HG03066 (cell line): ENCODE results near the gene CDH3.

Source experiments
- ATAC-seq: cut with Tn5 transposase; IDR thresholded peaks from one replicate; pipeline ENCODE4 v1.9.1; 2021; ENCODE audit warnings: low read depth; ENCODE audit not compliant: unreplicated experiment

CDH3 gene

DNA sequence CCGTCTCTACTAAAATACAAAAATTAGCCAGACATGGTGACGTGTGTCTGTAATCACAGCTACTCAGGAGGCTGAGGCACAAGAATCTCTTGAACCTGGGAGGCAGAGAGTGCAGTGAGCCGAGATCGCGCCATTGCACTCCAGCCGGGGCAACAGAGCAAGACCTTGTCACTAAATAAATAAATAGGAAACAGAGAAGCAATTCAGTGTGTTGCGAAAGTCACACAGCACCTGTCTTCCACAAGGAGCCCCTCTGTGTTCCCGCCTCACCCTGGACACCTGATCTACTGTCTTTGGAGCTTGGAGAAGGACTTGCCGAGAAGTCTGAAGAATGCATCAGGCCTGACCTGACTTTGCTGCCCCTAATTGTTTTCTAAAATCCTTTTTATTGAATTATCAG is 88.5 kb downstream of the CDH3 start:
- no peak for ATAC-seq

DNA sequence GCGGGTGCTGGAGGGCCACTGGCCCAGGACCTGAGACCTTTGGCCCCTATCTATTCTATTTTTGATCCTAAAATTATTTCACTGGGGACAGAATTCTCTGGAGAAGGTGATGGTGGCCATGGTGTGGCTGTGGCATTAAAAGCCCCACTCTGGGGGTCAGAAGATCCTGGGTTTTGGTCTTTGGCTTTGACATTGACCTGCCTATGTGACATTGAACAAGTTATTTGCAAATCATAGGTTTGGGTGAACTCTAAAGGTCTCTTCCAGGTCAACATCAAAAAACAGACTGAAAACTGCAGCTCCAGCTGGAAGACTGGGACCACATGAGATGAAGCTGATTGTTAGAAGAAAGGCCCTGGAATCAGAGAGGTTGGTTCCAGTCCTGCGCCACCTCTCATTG is 89.7 kb downstream of the CDH3 start:
- no peak for ATAC-seq

DNA sequence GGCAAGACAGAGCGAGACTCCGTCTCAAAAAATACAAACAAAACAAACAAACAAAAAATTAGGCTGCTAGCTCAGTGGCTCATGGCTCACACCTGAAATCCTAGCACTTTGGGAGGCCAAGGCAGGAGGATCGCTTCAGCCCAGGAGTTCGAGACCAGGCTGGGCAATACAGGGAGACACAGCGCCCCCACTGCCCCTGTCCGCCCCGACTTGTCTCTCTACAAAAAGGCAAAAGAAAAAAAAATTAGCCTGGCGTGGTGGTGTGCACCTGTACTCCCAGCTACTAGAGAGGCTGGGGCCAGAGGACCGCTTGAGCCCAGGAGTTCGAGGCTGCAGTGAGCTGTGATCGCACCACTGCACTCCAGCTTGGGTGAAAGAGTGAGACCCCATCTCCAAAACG is 91.5 kb downstream of the CDH3 start:
- no peak for ATAC-seq

DNA sequence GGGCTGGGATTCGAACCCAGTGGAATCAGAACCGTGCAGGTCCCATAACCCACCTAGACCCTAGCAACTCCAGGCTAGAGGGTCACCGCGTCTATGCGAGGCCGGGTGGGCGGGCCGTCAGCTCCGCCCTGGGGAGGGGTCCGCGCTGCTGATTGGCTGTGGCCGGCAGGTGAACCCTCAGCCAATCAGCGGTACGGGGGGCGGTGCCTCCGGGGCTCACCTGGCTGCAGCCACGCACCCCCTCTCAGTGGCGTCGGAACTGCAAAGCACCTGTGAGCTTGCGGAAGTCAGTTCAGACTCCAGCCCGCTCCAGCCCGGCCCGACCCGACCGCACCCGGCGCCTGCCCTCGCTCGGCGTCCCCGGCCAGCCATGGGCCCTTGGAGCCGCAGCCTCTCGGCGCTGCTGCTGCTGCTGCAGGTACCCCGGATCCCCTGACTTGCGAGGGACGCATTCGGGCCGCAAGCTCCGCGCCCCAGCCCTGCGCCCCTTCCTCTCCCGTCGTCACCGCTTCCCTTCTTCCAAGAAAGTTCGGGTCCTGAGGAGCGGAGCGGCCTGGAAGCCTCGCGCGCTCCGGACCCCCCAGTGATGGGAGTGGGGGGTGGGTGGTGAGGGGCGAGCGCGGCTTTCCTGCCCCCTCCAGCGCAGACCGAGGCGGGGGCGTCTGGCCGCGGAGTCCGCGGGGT is 92.1 kb downstream of the CDH3 start, which contains the start of gene CDH1:
Gene CDH1, plus strand, starts transcription at position 247 of the 684 bp plus-strand sequence. Its CDS starts 124 bp downstream, at position 371.
- no peak for ATAC-seq

DNA sequence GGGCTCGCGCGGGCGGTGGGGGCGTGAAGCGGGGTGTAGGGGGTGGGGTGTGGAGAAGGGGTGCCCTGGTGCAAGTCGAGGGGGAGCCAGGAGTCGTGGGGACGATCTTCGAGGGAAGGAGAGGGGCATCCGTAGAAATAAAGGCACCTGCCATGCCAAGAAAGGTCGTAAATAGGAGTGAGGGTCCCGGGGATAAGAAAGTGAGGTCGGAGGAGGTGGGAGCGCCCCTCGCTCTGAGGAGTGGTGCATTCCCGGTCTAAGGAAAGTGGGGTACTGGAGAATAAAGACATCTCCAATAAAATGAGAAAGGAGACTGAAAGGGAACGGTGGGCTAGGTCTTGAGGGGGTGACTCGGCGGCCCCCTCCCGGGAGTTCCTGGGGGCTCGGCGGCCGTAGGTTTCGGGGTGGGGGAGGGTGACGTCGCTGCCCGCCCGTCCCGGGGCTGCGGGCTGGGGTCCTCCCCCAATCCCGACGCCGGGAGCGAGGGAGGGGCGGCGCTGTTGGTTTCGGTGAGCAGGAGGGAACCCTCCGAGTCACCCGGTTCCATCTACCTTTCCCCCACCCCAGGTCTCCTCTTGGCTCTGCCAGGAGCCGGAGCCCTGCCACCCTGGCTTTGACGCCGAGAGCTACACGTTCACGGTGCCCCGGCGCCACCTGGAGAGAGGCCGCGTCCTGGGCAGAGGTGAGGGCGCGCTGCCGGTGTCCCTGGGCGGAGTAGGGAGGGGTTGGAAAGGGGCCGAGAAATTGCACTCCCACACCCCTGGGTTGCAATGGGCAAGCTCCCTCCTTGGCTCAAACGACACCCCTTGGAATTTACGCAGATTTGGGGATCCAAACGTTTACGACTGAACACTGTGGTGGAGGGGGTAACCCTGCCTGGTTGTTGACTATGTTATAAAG is 92.9 kb downstream of the CDH3 start:
- ATAC-seq, result no peak

DNA sequence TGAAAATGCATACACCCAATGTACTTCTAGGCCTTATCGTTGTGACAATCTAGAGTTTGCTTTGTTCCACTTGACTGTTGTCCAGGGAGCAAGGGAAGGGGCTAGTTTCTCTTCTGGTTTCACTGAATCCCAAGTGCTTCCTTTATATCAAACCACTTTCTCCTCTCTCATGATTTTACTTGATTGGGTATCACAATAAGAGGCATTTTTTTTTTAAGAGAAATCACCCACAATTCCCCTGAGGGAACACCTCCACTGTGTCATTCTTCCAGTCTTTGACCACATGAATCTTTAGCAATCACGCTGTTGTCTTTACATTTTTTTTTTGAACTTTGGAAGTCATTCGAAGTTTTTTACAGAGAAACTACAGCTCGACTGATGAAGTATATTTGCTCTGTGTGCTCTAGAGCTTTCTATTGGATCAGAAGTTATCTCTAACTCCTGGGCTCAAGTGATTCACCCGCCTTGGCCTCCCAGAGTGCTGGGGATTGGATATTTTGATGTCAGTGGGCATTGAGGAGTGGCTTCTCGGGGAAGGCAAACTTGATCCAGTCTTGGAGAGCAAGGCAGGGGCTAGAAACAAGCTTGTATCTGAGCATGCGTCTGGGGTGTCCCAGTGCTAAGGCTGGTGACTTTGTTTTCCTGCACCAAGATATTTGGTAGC is 95.0 kb downstream of the CDH3 start:
- ATAC-seq, result no peak

DNA sequence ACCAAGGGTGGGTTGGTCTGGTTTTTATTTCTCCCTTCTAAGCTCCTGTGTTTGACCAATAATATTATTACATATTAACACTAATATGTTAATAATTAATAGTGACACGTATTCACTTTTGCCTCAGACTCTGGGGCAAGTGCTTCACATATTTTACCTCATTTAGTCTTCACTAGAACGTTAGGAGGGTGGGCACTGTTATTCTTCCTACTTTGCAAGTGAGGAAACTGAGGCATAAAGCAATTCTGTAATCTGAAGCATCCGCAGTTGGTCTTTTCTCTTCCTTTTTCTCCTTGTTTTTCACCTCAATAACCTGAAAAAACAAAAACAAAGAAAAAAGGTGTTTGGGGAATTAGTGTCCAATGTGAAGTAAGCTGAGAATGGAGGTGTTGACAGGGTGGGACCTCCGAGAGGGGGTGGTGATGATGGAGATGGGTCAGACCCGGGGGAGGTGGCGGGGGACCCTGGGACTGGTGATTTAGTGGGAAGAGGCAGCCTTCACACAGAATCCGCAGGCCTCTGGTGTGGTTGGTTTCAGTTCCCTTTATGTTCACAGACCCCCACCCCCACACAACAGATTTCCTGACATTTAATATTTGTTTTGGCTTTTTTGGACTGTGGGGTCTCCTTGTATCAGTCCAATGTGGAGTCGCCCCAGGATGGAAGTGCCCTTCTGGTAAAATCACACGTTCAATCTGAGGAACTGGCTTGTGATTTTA is 95.7 kb downstream of the CDH3 start:
- ATAC-seq, result no peak

DNA sequence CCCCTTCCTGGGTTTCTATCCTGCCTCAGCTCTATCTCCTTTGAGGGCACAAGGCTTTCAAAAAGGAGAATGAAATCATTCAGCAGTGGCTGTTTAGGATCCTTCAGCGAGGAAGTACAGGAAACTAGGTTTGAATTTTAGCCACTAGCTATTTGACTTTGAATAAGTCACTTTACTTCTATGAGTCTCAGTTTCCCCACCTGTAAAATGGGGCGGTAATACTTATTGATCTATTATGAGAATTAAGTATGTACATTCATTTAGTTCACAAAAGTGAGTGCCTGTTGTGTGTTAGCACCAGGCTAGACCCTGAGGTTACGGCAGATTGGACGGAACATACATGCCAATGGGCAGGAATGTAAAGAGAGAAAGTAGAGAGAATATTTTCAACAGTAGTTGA is 98.6 kb downstream of the CDH3 start:
- ATAC-seq, result no peak

DNA sequence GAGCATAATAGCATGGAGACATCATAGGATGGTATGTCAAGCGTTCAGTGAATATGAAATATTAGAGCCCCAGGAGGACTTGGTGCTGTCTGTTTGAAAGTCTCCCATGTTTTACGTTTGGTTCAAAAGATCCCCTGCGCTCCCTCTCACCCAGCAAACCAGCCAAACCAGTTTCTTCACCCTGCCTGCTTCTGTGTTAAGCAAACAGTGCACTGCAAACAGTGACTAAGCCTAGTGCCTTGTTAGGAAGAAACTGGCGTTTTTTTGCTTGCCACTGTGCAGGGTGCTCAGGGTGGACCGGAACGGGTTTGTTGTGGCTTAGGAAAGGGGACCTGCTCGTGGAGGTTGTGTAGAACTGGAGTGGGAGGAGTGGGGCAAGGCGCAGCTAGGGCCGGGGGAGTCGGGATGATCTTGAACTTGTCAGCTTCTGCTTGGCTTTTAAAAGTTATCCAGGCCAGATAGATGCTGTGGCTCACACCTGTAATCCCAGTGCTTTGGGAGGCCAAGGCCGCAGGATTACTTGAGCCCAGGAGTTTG is 99.7 kb downstream of the CDH3 start:
- no peak for ATAC-seq

DNA sequence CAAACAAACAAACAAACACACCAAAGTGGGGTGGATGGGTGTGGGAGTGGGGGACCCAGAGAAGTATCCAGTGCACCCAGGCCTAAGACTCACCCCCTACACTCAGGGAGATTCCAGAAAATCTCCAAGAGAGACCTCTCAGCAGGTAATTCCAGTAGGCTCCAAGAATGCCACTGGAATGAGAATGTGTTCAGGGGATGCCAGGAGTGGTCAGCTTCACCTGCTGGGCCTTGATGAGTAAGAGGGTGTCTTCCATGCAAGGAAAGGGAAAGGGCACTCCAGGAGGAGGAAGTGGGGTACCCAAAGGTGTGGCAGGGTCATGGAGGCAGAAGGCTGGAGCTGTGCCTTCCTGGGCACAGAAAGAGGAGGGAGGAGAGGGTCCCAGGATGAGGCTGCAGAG is 101.8 kb downstream of the CDH3 start:
- ATAC-seq, result no peak

DNA sequence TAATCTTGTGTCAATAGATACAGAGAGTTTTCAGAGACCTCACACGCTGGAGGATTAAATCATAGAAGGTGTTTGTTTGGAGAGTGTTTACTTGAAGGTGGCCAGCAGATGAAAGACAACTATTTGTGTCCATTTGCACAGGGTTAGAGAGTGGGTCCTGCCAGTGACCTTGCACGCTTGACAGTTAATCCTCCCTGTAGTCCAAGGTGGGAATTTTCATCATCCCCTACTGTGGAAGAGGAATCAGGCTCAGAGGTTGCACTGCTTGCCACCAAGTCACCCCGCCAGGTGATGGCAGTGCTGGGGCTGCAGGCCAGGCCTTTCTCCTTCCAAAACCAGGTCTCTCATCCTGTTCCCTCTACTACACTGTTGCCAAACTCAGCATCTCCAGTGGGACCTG is 104.3 kb downstream of the CDH3 start:
- no peak for ATAC-seq
